A673 (cell line): ENCODE measurements around the gene LARGE1. TPM values are rescaled to one million over a fixed set of nuclear protein-coding genes. Genes with fewer than 3 reads are reported as not detected.

ENCODE experiments used
- BruUV-seq: library from RNA; stranded (reverse); fragments of 400-500 nt; replicated peaks from 2 replicates; lab custom pipeline; 2021; lab: Mats Ljungman, UMichigan
- CTCF ChIA-PET: fragments of 300-600 bp; sonication (Branson Sonifier 250); formaldehyde crosslinking; loops from one replicate; lab custom pipeline; 2022; ENCODE audit warnings: antibody characterized with exemption; lab: Charles Lee
- POLR2A ChIA-PET: fragments of 300-600 bp; sonication (Branson Sonifier 250); formaldehyde crosslinking; loops from one replicate; lab custom pipeline; 2022; ENCODE audit warnings: antibody characterized with exemption; ENCODE audit not compliant: low non-redundant PET; lab: Charles Lee
- DNase-seq: peaks from one replicate; pipeline ENCODE4 v3.0.0-alpha.2; 2015; ENCODE audit warnings: low spot score
- H3K27ac ChIP-seq: fragments of 200-600 bp; sonication (generic); 2 replicates; pipeline ENCODE4 v1.5.1; 2016; ENCODE audit warnings: mixed run types, low read depth, mild to moderate bottlenecking, mixed read lengths, antibody characterized with exemption, low read length; ENCODE audit not compliant: poor library complexity, severe bottlenecking
- H3K27me3 ChIP-seq: fragments of 200-600 bp; sonication (generic); replicated peaks from 2 replicates; pipeline ENCODE4 v1.6.1; 2017; ENCODE audit warnings: mixed run types, low read depth, mild to moderate bottlenecking, mixed read lengths, antibody characterized with exemption, low read length; ENCODE audit not compliant: insufficient read depth, poor library complexity
- H3K36me3 ChIP-seq: fragments of 200-600 bp; sonication (generic); 2 replicates; pipeline ENCODE4 v1.6.1; 2016; ENCODE audit warnings: mixed run types, mild to moderate bottlenecking, mixed read lengths, antibody characterized with exemption, low read length; ENCODE audit not compliant: insufficient read depth, poor library complexity, severe bottlenecking
- H3K4me1 ChIP-seq: fragments of 200-600 bp; sonication (generic); 2 replicates; pipeline ENCODE4 v1.6.1; 2017; ENCODE audit warnings: mixed run types, mild to moderate bottlenecking, mixed read lengths, antibody characterized with exemption, low read length; ENCODE audit not compliant: insufficient read depth, poor library complexity, severe bottlenecking
- H3K4me3 ChIP-seq: fragments of 200-600 bp; sonication (generic); 2 replicates; pipeline ENCODE4 v1.5.1; 2016; ENCODE audit warnings: low read depth, mixed run types, mild to moderate bottlenecking, mixed read lengths, low read length; ENCODE audit not compliant: poor library complexity, severe bottlenecking
- H3K9me3 ChIP-seq: fragments of 200-600 bp; sonication (generic); 2 replicates; pipeline ENCODE4 v1.6.1; 2016; ENCODE audit warnings: mixed run types, low read depth, mild to moderate bottlenecking, mixed read lengths, antibody characterized with exemption, low read length; ENCODE audit not compliant: poor library complexity, severe bottlenecking
- CTCF ChIP-seq: fragments of 300-800, 200-600 bp; sonication (generic); conservative IDR thresholded peaks from 2 replicates; pipeline ENCODE4 v1.5.1; 2017; ENCODE audit warnings: low read depth, mild to moderate bottlenecking, antibody characterized with exemption, low read length, moderate library complexity, mixed read lengths
- EZH2 ChIP-seq: fragments of 200-600 bp; sonication (generic); IDR thresholded peaks from 2 replicates; pipeline ENCODE4 v1.6.1; 2017; ENCODE audit warnings: borderline replicate concordance, low read depth, mild to moderate bottlenecking, mixed read lengths, antibody characterized with exemption, low read length; ENCODE audit not compliant: poor library complexity, severe bottlenecking
- intact Hi-C: fragments of 100-400 bp; cut with micrococcal nuclease; formaldehyde crosslinking; loops from one replicate; pipeline ENCODE4 v1.10.0; 2022; ENCODE audit not compliant: unreplicated experiment
- total RNA-seq: library from RNA; stranded (reverse); gene quantifications from 2 replicates; pipeline ENCODE4 v1.2.3, GENCODE V29; 2021

The LARGE1 gene
- total RNA-seq, 1 experiment from 2014 or later = not detected

GRCh38 chr22:33896154-33896553, 24.1 kb downstream of the LARGE1 start:
- H3K9me3 ChIP-seq = peaks cover 24% of the 10 kb centered on the region
- ChIA-PET CTCF (no interaction called here), POLR2A (no interaction called here)
- H3K27me3 ChIP-seq = no peaks in the 10 kb centered on the region
- intact Hi-C loops = no loop called here
- H3K27ac ChIP-seq = no peak overlapping the region
- no peak overlapping the region for H3K4me3 ChIP-seq
- BruUV-seq = no TSS peak
- no peaks in the 10 kb centered on the region for H3K4me1 ChIP-seq
- no peak for DNase-seq
- no peaks in the 10 kb centered on the region for H3K36me3 ChIP-seq
- TF ChIP-seq CTCF = no peak
- TF ChIP-seq EZH2 = no peak

GRCh38 chr22:33895444-33895843, 24.8 kb downstream of the LARGE1 start:
- ChIA-PET CTCF (no interaction called here), POLR2A (no interaction called here)

GRCh38 chr22:33894515-33894914, 25.8 kb downstream of the LARGE1 start:
- Histone ChIP-seq H3K4me3 (no peak overlapping the region), H3K9me3 (peaks cover 17% of the 10 kb centered on the region), H3K27me3 (no peaks in the 10 kb centered on the region), H3K27ac (no peak overlapping the region), H3K36me3 (no peaks in the 10 kb centered on the region), H3K4me1 (no peaks in the 10 kb centered on the region)
- ChIA-PET POLR2A (no interaction called here), CTCF (no interaction called here)
- DNase-seq = no peak
- intact Hi-C loops = no loop called here
- BruUV-seq = no TSS peak
- no peak for TF ChIP-seq CTCF
- TF ChIP-seq EZH2 = no peak

More at GRCh38 chr22:33895444-33895843, 24.8 kb downstream of the LARGE1 start:
- H3K4me1 ChIP-seq = no peaks in the 10 kb centered on the region
- no TSS peak for BruUV-seq
- no peaks in the 10 kb centered on the region for H3K27me3 ChIP-seq
- H3K36me3 ChIP-seq = no peaks in the 10 kb centered on the region
- H3K27ac ChIP-seq = no peak overlapping the region
- intact Hi-C loops = no loop called here
- no peak overlapping the region for H3K4me3 ChIP-seq
- DNase-seq = no peak
- H3K9me3 ChIP-seq = peaks cover 22% of the 10 kb centered on the region
- no peak for TF ChIP-seq CTCF
- no peak for TF ChIP-seq EZH2
